Measurements from ENCODE around the gene BHLHE40.

- no peak for TF ChIP-seq POLR2A (IDR thresholded peaks at IDR 0.05; ENCODE audit: low read length)
- TF ChIP-seq GATA1 (IDR thresholded peaks at IDR 0.05; ENCODE audit: low read depth, low read length), result no peak
Measured at GRCh38 chr3:4940985-4941384, 38.3 kb upstream of the BHLHE40 start.
